CD14-positive monocyte (primary cell): ENCODE data around the gene KCNN4. TPM values are rescaled to one million over a fixed set of nuclear protein-coding genes. Genes with fewer than 3 reads are reported as not detected.

Experiments used
- DNase-seq, 3 donors: peaks; one replicate each; pipeline ENCODE4 v3.0.0-alpha.2; 2011 to 2022
- H2AFZ ChIP-seq: 2 replicates; pipeline ENCODE4 v1.6.0; 2012; ENCODE audit warnings: mild to moderate bottlenecking, low read depth, low read length, inconsistent platforms; ENCODE audit not compliant: insufficient read depth, poor library complexity, severe bottlenecking
- H3K27ac ChIP-seq, 2 donors: 1 replicate in 1 of 2; 2 replicates in 1 of 2; pipeline ENCODE4 v1.5.1; 2012 to 2013; ENCODE audit warnings: low read length in 2 of 2, control low read depth in 1 of 2, inconsistent platforms in 1 of 2, low read depth in 1 of 2, mild to moderate bottlenecking in 1 of 2
- H3K27me3 ChIP-seq, 2 donors: one replicate each; pipeline versions ENCODE4 v1.6.0 to v1.6.1; 2011 to 2013; ENCODE audit warnings: low read length in 2 of 2; ENCODE audit not compliant: control insufficient read depth in 2 of 2, insufficient read depth in 2 of 2
- H3K36me3 ChIP-seq, 2 donors: replicated peaks in 1 of 2; 1 replicate in 1 of 2; 2 replicates in 1 of 2; pipeline versions ENCODE4 v1.5.1 to v1.6.1; 2012 to 2013; ENCODE audit warnings: low read length in 2 of 2, control low read depth in 1 of 2, inconsistent platforms in 1 of 2, mild to moderate bottlenecking in 1 of 2; ENCODE audit not compliant: insufficient read depth in 2 of 2, control insufficient read depth in 1 of 2
- H3K4me1 ChIP-seq, 2 donors: 1 replicate in 1 of 2; 2 replicates in 1 of 2; pipeline versions ENCODE4 v1.5.1 to v1.6.1; 2012 to 2013; ENCODE audit warnings: low read length in 2 of 2, control low read depth in 1 of 2, inconsistent platforms in 1 of 2, mild to moderate bottlenecking in 1 of 2, moderate library complexity in 1 of 2; ENCODE audit not compliant: insufficient read depth in 2 of 2, control insufficient read depth in 1 of 2
- H3K4me2 ChIP-seq: replicated peaks from 2 replicates; pipeline ENCODE3; 2012; ENCODE audit warnings: low read length, moderate library complexity, mild to moderate bottlenecking; ENCODE audit not compliant: poor library complexity, severe bottlenecking; ENCODE audit errors: extremely low read depth
- H3K4me3 ChIP-seq, 3 experiments: fragments of 200-600 bp in 1 of 3; sonication (generic) in 1 of 3; replicated peaks in 1 of 3; 1 replicate in 2 of 3; 2 replicates in 1 of 3; pipeline ENCODE4 v1.5.1; 2011 to 2013; ENCODE audit warnings: low read length in 3 of 3, mild to moderate bottlenecking in 3 of 3, control low read depth in 2 of 3, low read depth in 2 of 3, inconsistent platforms in 1 of 3, moderate library complexity in 1 of 3
- H3K79me2 ChIP-seq: 2 replicates; pipeline ENCODE4 v1.6.0; 2012; ENCODE audit warnings: mild to moderate bottlenecking, control low read depth, inconsistent platforms, low read length, moderate library complexity; ENCODE audit not compliant: insufficient read depth
- H3K9ac ChIP-seq: 2 replicates; pipeline ENCODE4 v1.6.0; 2017; ENCODE audit warnings: low read length, mild to moderate bottlenecking; ENCODE audit not compliant: insufficient read depth, poor library complexity, severe bottlenecking
- H3K9me3 ChIP-seq, 2 donors: replicated peaks in 1 of 2; 1 replicate in 1 of 2; 2 replicates in 1 of 2; pipeline versions ENCODE4 v1.5.1 to v1.6.1; 2012 to 2013; ENCODE audit warnings: low read length in 2 of 2, control low read depth in 1 of 2; ENCODE audit not compliant: control insufficient read depth in 1 of 2, insufficient read depth in 1 of 2
- H4K20me1 ChIP-seq: 2 replicates; pipeline ENCODE4 v1.6.0; 2012; ENCODE audit warnings: mild to moderate bottlenecking, low read length, control low read depth, moderate library complexity; ENCODE audit not compliant: insufficient read depth
- H3K27ac Mint-ChIP-seq, 7 donors: one replicate each; pipeline ENCODE4 v1.8.0; 2020; ENCODE audit warnings: mild to moderate bottlenecking in 7 of 7, mixed read lengths in 7 of 7, moderate library complexity in 6 of 7, inconsistent platforms in 2 of 7
- H3K27me3 Mint-ChIP-seq, 3 donors: one replicate each; pipeline ENCODE4 v1.8.0; 2021 to 2022; ENCODE audit warnings: low read depth in 3 of 3, mild to moderate bottlenecking in 3 of 3, mixed read lengths in 3 of 3, moderate library complexity in 3 of 3, inconsistent platforms in 1 of 3
- H3K36me3 Mint-ChIP-seq, 2 donors: one replicate each; pipeline ENCODE4 v1.8.0; 2020; ENCODE audit warnings: mixed read lengths in 2 of 2, inconsistent platforms in 1 of 2, mild to moderate bottlenecking in 1 of 2
- H3K4me1 Mint-ChIP-seq: one replicate; pipeline ENCODE4 v1.8.0; 2020; ENCODE audit warnings: mild to moderate bottlenecking, mixed read lengths
- H3K4me3 Mint-ChIP-seq, 2 donors: one replicate each; pipeline ENCODE4 v1.8.0; 2020; ENCODE audit warnings: mild to moderate bottlenecking in 2 of 2, mixed read lengths in 2 of 2, moderate library complexity in 1 of 2
- H3K9me3 Mint-ChIP-seq, 7 donors: one replicate each; pipeline ENCODE4 v1.8.0; 2020 to 2022; ENCODE audit warnings: mixed read lengths in 7 of 7, mild to moderate bottlenecking in 6 of 7, moderate library complexity in 6 of 7, inconsistent platforms in 2 of 7
- CTCF ChIP-seq: fragments of 200-600 bp; IDR thresholded peaks from one replicate; pipeline ENCODE4 v1.8.0; 2022; ENCODE audit warnings: antibody characterized with exemption, mild to moderate bottlenecking
- WGBS: methylation state at CpG from one replicate; pipeline ENCODE4 v1.1.5; 2013; ENCODE audit warnings: missing lambda C conversion rate; ENCODE audit not compliant: insufficient coverage; 5-methylcytosine and 5-hydroxymethylcytosine counted together
- intact Hi-C, 2 donors: fragments of 100-400 bp; cut with micrococcal nuclease; formaldehyde crosslinking; loops; one replicate each; pipeline versions ENCODE4 v1.15.0 to v1.15.1; 2023
- polyA plus RNA-seq, 3 donors: library from polyadenylated mRNA; depleted of rRNA in 1 of 3; unstranded in 2 of 3; stranded (reverse) in 1 of 3; fragments of 300-500 nt in 2 of 3; fragments of >200 nt in 1 of 3; fragmentation: Illumina TruSeq in 2 of 3; gene quantifications; 1 replicate in 2 of 3; 2 replicates in 1 of 3; pipeline ENCODE4 v1.2.3, GENCODE V29; 2012 to 2021

The KCNN4 gene
- polyA plus RNA-seq, 3 donors: 12.9 to 70.4 (median 17.1) TPM

- TF ChIP-seq CTCF: peak; percentile 99
- peak overlapping the region in 1 of 3 experiments; percentile 55 for H3K4me3 ChIP-seq
- H3K27ac ChIP-seq: peak overlapping the region; percentile 14 to 83
- intact Hi-C loops: loop anchor here (1.0 to 10.0 kb wide), 5 partner anchors 16 to 120 kb away; no protein-coding TSS in a partner anchor
- H3K9ac ChIP-seq: peak overlapping the region; percentile 54
- no peaks in the 10 kb centered on the region for H4K20me1 ChIP-seq
- Mint-ChIP-seq H3K27ac (peak overlapping the region; percentile 26 to 95 (median 81)), H3K36me3 (no peaks in the 10 kb centered on the region), H3K4me1 (peaks cover 44% of the 10 kb centered on the region), H3K27me3 (peaks cover 0 to 5% (median 3%) of the 10 kb centered on the region in 3 donors), H3K9me3 (peaks cover 0 to 1% (median 0%) of the 10 kb centered on the region in 7 donors), H3K4me3 (peak overlapping the region; percentile 27 to 82)
- no peaks in the 10 kb centered on the region for H3K9me3 ChIP-seq
- DNase-seq: peak; percentile 71 to 89 (median 81)
- H3K79me2 ChIP-seq: peaks cover 22% of the 10 kb centered on the region
- WGBS: 29% methylated on average over 8 of the region's 10 CpGs
- no peaks in the 10 kb centered on the region for H3K27me3 ChIP-seq
- H3K36me3 ChIP-seq: no peaks in the 10 kb centered on the region
- H2AFZ ChIP-seq: peak overlapping the region; percentile 76
- peak overlapping the region; percentile 67 for H3K4me2 ChIP-seq
- peaks cover 27 to 44% of the 10 kb centered on the region in 2 donors for H3K4me1 ChIP-seq
Observed at GRCh38 chr19:43784981-43785808, 4.4 kb upstream of the KCNN4 start.

- H3K9me3 ChIP-seq: no peaks in the 10 kb centered on the region
- no peaks in the 10 kb centered on the region for H3K27me3 ChIP-seq
- Mint-ChIP-seq H3K36me3 (no peaks in the 10 kb centered on the region), H3K27me3 (peaks cover 0 to 3% (median 0%) of the 10 kb centered on the region in 3 donors), H3K4me3 (peak overlapping the region; percentile 27 to 82), H3K27ac (peak overlapping the region; percentile 30 to 95 (median 77)), H3K4me1 (peaks cover 51% of the 10 kb centered on the region), H3K9me3 (peaks cover 0 to 2% (median 0%) of the 10 kb centered on the region in 7 donors)
- peaks cover 35 to 52% of the 10 kb centered on the region in 2 donors for H3K4me1 ChIP-seq
- H3K79me2 ChIP-seq: peaks cover 29% of the 10 kb centered on the region
- no peaks in the 10 kb centered on the region for H4K20me1 ChIP-seq
- H3K4me3 ChIP-seq: peak overlapping the region in 1 of 3 experiments; percentile 55
- intact Hi-C loops: loop anchor here (2.0 to 10.0 kb wide), 4 partner anchors 16 to 120 kb away; no protein-coding TSS in a partner anchor
- 67% methylated on average over 4 of the region's 4 CpGs for WGBS
- no peak for TF ChIP-seq CTCF
- peak overlapping the region; percentile 14 to 83 for H3K27ac ChIP-seq
- H2AFZ ChIP-seq: peak overlapping the region; percentile 76
- DNase-seq: peak; percentile 79 to 91 (median 82)
- peak overlapping the region; percentile 67 for H3K4me2 ChIP-seq
- H3K36me3 ChIP-seq: no peaks in the 10 kb centered on the region
- peak overlapping the region; percentile 54 for H3K9ac ChIP-seq
Observed at GRCh38 chr19:43784241-43784980, 3.6 kb upstream of the KCNN4 start.
